Stimulated activated CD4-positive, alpha-beta T cell treated with anti-CD3 and anti-CD28 coated beads, TNF-alpha, amount 100 ng/mL, for 4 hours (primary cell): ENCODE data around the gene MIPEP.

Source experiments
- DNase-seq, 3 experiments: peaks; one replicate each; pipeline ENCODE4 v3.0.0-alpha.2; 2020; ENCODE audit warnings: low read depth in 3 of 3

MIPEP gene

GRCh38 chr13:23715762-23716235 is 173.4 kb downstream of the MIPEP start:
- DNase-seq = no peak

- no peak for DNase-seq
Measured at GRCh38 chr13:23715092-23715761, 174.0 kb downstream of the MIPEP start.

- no peak for DNase-seq
Measured at GRCh38 chr13:23714672-23715071, 174.5 kb downstream of the MIPEP start.

- no peak for DNase-seq
Measured at GRCh38 chr13:23711355-23711754, 177.8 kb downstream of the MIPEP start.

- DNase-seq = no peak
Measured at GRCh38 chr13:23710366-23710765, 178.8 kb downstream of the MIPEP start.

GRCh38 chr13:23709536-23709935 is 179.7 kb downstream of the MIPEP start:
- DNase-seq = no peak

- no peak for DNase-seq
Measured at GRCh38 chr13:23707674-23708073, 181.5 kb downstream of the MIPEP start.

- DNase-seq = no peak
Measured at GRCh38 chr13:23705583-23705982, 183.6 kb downstream of the MIPEP start.

- no peak for DNase-seq
Measured at GRCh38 chr13:23703246-23703860, 185.8 kb downstream of the MIPEP start.

- DNase-seq = no peak
Measured at GRCh38 chr13:23701636-23702035, 187.6 kb downstream of the MIPEP start.

- no peak for DNase-seq
Measured at GRCh38 chr13:23701186-23701585, 188.0 kb downstream of the MIPEP start.

GRCh38 chr13:23699271-23699670 is 189.9 kb downstream of the MIPEP start:
- DNase-seq = no peak

- DNase-seq = no peak
Measured at GRCh38 chr13:23697772-23698313, 191.4 kb downstream of the MIPEP start.

- no peak for DNase-seq
Measured at GRCh38 chr13:23696610-23697009, 192.6 kb downstream of the MIPEP start.

GRCh38 chr13:23695711-23696464 is 193.3 kb downstream of the MIPEP start:
- peak; percentile 14 to 33 (median 28) for DNase-seq

GRCh38 chr13:23695196-23695595 is 194.0 kb downstream of the MIPEP start:
- no peak for DNase-seq

- DNase-seq = no peak
Measured at GRCh38 chr13:23692816-23693215, 196.4 kb downstream of the MIPEP start.

GRCh38 chr13:23690668-23691067 is 198.5 kb downstream of the MIPEP start:
- DNase-seq = no peak

GRCh38 chr13:23688336-23688735 is 200.9 kb downstream of the MIPEP start:
- no peak for DNase-seq

- DNase-seq = no peak
Measured at GRCh38 chr13:23687614-23688013, 201.6 kb downstream of the MIPEP start.

- no peak for DNase-seq
Measured at GRCh38 chr13:23686948-23687347, 202.3 kb downstream of the MIPEP start.

GRCh38 chr13:23685416-23685815 is 203.8 kb downstream of the MIPEP start:
- no peak for DNase-seq

GRCh38 chr13:23684647-23685046 is 204.6 kb downstream of the MIPEP start:
- DNase-seq = no peak
